HuH-7.5 (cell line): ENCODE results near the gene STEAP3.

Experiments used
- DNase-seq: peaks from one replicate; pipeline ENCODE4 v3.0.0; 2011; ENCODE audit warnings: low spot score

Gene STEAP3

GRCh38 chr2:119246884-119247843 is 23.5 kb downstream of the STEAP3 start:
- no peak for DNase-seq

GRCh38 chr2:119247844-119248271 is 24.2 kb downstream of the STEAP3 start:
- DNase-seq: no peak

GRCh38 chr2:119248311-119248710 is 24.7 kb downstream of the STEAP3 start:
- no peak for DNase-seq

GRCh38 chr2:119248751-119249150 is 25.1 kb downstream of the STEAP3 start:
- DNase-seq: no peak

- DNase-seq: no peak
Observed at GRCh38 chr2:119249311-119249710, 25.7 kb downstream of the STEAP3 start.

GRCh38 chr2:119249855-119250717 is 26.5 kb downstream of the STEAP3 start:
- DNase-seq: no peak

- DNase-seq: no peak
Observed at GRCh38 chr2:119250718-119251290, 27.2 kb downstream of the STEAP3 start.

GRCh38 chr2:119251652-119252051 is 28.0 kb downstream of the STEAP3 start:
- no peak for DNase-seq

- DNase-seq: no peak
Observed at GRCh38 chr2:119252186-119253113, 28.8 kb downstream of the STEAP3 start.

- DNase-seq: no peak
Observed at GRCh38 chr2:119253114-119253702, 29.6 kb downstream of the STEAP3 start.

GRCh38 chr2:119253760-119254600 is 30.3 kb downstream of the STEAP3 start:
- DNase-seq: no peak

GRCh38 chr2:119254601-119255080 is 31.0 kb downstream of the STEAP3 start:
- no peak for DNase-seq

- no peak for DNase-seq
Observed at GRCh38 chr2:119255760-119256581, 32.3 kb downstream of the STEAP3 start.

- no peak for DNase-seq
Observed at GRCh38 chr2:119256582-119256921, 32.9 kb downstream of the STEAP3 start.

GRCh38 chr2:119257198-119257597 is 33.6 kb downstream of the STEAP3 start:
- DNase-seq: no peak

GRCh38 chr2:119259296-119259860 is 35.7 kb downstream of the STEAP3 start:
- no peak for DNase-seq

- DNase-seq: no peak
Observed at GRCh38 chr2:119260646-119261492, 37.2 kb downstream of the STEAP3 start.
